ENCODE results near the gene ZNF726. TPM values are rescaled to one million over a fixed set of nuclear protein-coding genes. Genes with fewer than 3 reads are reported as not detected.

The ZNF726 gene
- total and polyA plus RNA-seq, 2 donors (not counting 1 experiment from before 2014, with no cell fraction given): 1.2 to 3.5 TPM

DNA sequence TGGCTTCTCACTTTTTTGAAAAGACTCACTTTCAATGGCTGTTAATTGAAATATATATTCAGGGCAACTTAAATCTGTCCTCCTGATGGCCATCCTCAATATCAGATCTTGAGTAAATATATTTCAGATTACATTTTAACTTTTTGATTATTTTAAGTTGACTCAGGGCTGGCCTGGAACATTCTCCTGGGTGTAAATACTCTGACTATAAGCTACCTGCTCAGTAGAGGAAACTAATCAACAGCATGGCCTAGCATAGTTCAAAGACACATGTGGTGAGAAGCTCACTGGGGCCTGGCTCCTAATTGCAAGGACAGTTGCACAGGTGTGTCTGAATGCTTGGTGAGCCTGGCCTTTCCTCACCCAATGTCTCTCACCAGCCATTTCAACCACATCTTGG, 5.5 kb upstream of the ZNF726 start:
- no peak overlapping the region for H3K4me2 ChIP-seq (ENCODE audit: extremely low read depth, insufficient read depth, low read length)

GRCh38 chr19:23913931-23914330, 755 bp upstream of the ZNF726 start:
- H2AFZ ChIP-seq (ENCODE audit: low read length): peak overlapping the region; percentile 96
- no peak overlapping the region for H3K4me2 ChIP-seq (ENCODE audit: extremely low read depth, insufficient read depth, low read length)
- H4K20me1 ChIP-seq (ENCODE audit: control insufficient read depth, extremely low read depth, insufficient read depth, low read length): no peaks in the 10 kb centered on the region
- no peak overlapping the region for H3K27ac ChIP-seq (ENCODE audit: insufficient read depth, low read length)
- H3K4me3 ChIP-seq (replicated peaks in 1 of 4; ENCODE audit: control extremely low read depth in 1 of 4, insufficient read depth in 1 of 4, low read depth in 3 of 4, low read length in 4 of 4): no peak overlapping the region
- H3K36me3 ChIP-seq (ENCODE audit: control insufficient read depth, insufficient read depth, low read length): no peaks in the 10 kb centered on the region
- TF ChIP-seq EZH2 (IDR thresholded peaks at IDR 0.05; ENCODE audit: low read length, missing control alignments): no peak
- TF ChIP-seq, protein P1, sequence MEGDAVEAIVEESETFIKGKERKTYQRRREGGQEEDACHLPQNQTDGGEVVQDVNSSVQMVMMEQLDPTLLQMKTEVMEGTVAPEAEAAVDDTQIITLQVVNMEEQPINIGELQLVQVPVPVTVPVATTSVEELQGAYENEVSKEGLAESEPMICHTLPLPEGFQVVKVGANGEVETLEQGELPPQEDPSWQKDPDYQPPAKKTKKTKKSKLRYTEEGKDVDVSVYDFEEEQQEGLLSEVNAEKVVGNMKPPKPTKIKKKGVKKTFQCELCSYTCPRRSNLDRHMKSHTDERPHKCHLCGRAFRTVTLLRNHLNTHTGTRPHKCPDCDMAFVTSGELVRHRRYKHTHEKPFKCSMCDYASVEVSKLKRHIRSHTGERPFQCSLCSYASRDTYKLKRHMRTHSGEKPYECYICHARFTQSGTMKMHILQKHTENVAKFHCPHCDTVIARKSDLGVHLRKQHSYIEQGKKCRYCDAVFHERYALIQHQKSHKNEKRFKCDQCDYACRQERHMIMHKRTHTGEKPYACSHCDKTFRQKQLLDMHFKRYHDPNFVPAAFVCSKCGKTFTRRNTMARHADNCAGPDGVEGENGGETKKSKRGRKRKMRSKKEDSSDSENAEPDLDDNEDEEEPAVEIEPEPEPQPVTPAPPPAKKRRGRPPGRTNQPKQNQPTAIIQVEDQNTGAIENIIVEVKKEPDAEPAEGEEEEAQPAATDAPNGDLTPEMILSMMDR (conservative IDR thresholded peaks at IDR 0.05 in 1 of 2, IDR thresholded peaks at IDR 0.05 in 1 of 2; ENCODE audit: low read depth in 1 of 2, low read length in 2 of 2): no peak
- H3K79me2 ChIP-seq (ENCODE audit: control insufficient read depth, insufficient read depth, low read length): peaks cover 3% of the 10 kb centered on the region
- H3K9ac ChIP-seq (ENCODE audit: insufficient read depth, low read length): no peak overlapping the region
- no peaks in the 10 kb centered on the region for H3K27me3 ChIP-seq (ENCODE audit: control insufficient read depth, insufficient read depth, low read length)
- no peaks in the 10 kb centered on the region for H3K9me3 ChIP-seq (ENCODE audit: control insufficient read depth, insufficient read depth, low read depth, low read length)
- DNase-seq (ENCODE audit: low read depth in 2 of 2): no peak
- H3K4me1 ChIP-seq (ENCODE audit: control insufficient read depth, extremely low read depth, insufficient read depth, low read length): no peaks in the 10 kb centered on the region

More for the DNA sequence above, 5.5 kb upstream of the ZNF726 start:
- no peaks in the 10 kb centered on the region for H3K27me3 ChIP-seq (ENCODE audit: control insufficient read depth, insufficient read depth, low read length)
- no peak overlapping the region for H3K4me3 ChIP-seq (replicated peaks in 1 of 4; ENCODE audit: control extremely low read depth in 1 of 4, insufficient read depth in 1 of 4, low read depth in 3 of 4, low read length in 4 of 4)
- no peaks in the 10 kb centered on the region for H4K20me1 ChIP-seq (ENCODE audit: control insufficient read depth, extremely low read depth, insufficient read depth, low read length)
- no peak for DNase-seq (ENCODE audit: low read depth in 2 of 2)
- H3K36me3 ChIP-seq (ENCODE audit: control insufficient read depth, insufficient read depth, low read length): no peaks in the 10 kb centered on the region
- H3K79me2 ChIP-seq (ENCODE audit: control insufficient read depth, insufficient read depth, low read length): no peaks in the 10 kb centered on the region
- no peaks in the 10 kb centered on the region for H3K4me1 ChIP-seq (ENCODE audit: control insufficient read depth, extremely low read depth, insufficient read depth, low read length)
- H3K27ac ChIP-seq (ENCODE audit: insufficient read depth, low read length): no peak overlapping the region
- H3K9me3 ChIP-seq (ENCODE audit: control insufficient read depth, insufficient read depth, low read depth, low read length): no peaks in the 10 kb centered on the region
- H3K9ac ChIP-seq (ENCODE audit: insufficient read depth, low read length): no peak overlapping the region
- H2AFZ ChIP-seq (ENCODE audit: low read length): no peak overlapping the region
- TF ChIP-seq, protein P1 (conservative IDR thresholded peaks at IDR 0.05 in 1 of 2, IDR thresholded peaks at IDR 0.05 in 1 of 2; ENCODE audit: low read depth in 1 of 2, low read length in 2 of 2): no peak
- no peak for TF ChIP-seq EZH2 (IDR thresholded peaks at IDR 0.05; ENCODE audit: low read length, missing control alignments)

- Histone ChIP-seq H3K27ac (ENCODE audit: insufficient read depth, low read length) (no peak overlapping the region), H3K4me3 (replicated peaks in 1 of 4; ENCODE audit: control extremely low read depth in 1 of 4, insufficient read depth in 1 of 4, low read depth in 3 of 4, low read length in 4 of 4) (no peak overlapping the region), H3K79me2 (ENCODE audit: control insufficient read depth, insufficient read depth, low read length) (peaks cover 3% of the 10 kb centered on the region), H3K9ac (ENCODE audit: insufficient read depth, low read length) (no peak overlapping the region), H3K27me3 (ENCODE audit: control insufficient read depth, insufficient read depth, low read length) (no peaks in the 10 kb centered on the region), H3K9me3 (ENCODE audit: control insufficient read depth, insufficient read depth, low read depth, low read length) (no peaks in the 10 kb centered on the region), H3K4me2 (ENCODE audit: extremely low read depth, insufficient read depth, low read length) (no peak overlapping the region), H4K20me1 (ENCODE audit: control insufficient read depth, extremely low read depth, insufficient read depth, low read length) (no peaks in the 10 kb centered on the region), H3K36me3 (ENCODE audit: control insufficient read depth, insufficient read depth, low read length) (no peaks in the 10 kb centered on the region), H3K4me1 (ENCODE audit: control insufficient read depth, extremely low read depth, insufficient read depth, low read length) (no peaks in the 10 kb centered on the region), H2AFZ (ENCODE audit: low read length) (no peak overlapping the region)
- DNase-seq (ENCODE audit: low read depth in 2 of 2): peak; percentile 1 to 18
- TF ChIP-seq, protein P1 (conservative IDR thresholded peaks at IDR 0.05 in 1 of 2, IDR thresholded peaks at IDR 0.05 in 1 of 2; ENCODE audit: low read depth in 1 of 2, low read length in 2 of 2): no peak
- no peak for TF ChIP-seq EZH2 (IDR thresholded peaks at IDR 0.05; ENCODE audit: low read length, missing control alignments)
Observed at GRCh38 chr19:23916991-23917390, 2.3 kb downstream of the ZNF726 start.
